GM19328 (cell line): ENCODE data around the gene DUSP28.
"Not testable (repeated sequence)": the region's sequence is repeated elsewhere in the genome, so short reads cannot be mapped to it uniquely, and the experiment has no call there.

ENCODE experiments used
- ATAC-seq: cut with Tn5 transposase; IDR thresholded peaks from one replicate; pipeline ENCODE4 v1.9.1; 2021; ENCODE audit warnings: mild to moderate bottlenecking, moderate library complexity; ENCODE audit not compliant: unreplicated experiment

The DUSP28 gene

DNA sequence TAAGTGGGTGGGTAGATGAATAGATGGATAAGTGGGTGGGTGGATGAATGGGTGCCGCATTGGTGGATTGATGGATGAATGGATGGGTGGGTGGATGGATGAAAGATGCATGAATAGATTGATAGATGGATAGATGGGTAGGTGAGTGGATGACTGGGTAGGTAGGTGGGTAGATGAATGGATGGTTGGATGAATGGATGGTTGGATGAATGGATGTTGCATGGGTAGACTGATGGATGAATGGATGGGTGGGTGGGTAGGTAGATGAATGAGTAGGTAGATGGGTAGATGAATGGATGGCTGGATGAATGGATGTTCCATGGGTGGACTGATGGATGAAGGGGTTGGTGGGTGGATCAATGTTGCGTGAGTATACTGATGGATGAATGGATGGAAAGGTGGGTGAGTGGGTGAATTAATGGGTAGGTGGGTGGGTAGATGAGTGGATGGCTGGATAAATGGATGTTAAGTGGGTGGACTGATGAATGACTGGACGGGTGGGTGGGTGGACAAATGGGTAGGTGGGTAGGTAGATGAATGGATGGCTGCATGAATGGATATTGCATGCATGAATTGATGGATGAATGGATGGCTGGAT lies 32.9 kb upstream of the DUSP28 start:
- ATAC-seq: no peak

DNA sequence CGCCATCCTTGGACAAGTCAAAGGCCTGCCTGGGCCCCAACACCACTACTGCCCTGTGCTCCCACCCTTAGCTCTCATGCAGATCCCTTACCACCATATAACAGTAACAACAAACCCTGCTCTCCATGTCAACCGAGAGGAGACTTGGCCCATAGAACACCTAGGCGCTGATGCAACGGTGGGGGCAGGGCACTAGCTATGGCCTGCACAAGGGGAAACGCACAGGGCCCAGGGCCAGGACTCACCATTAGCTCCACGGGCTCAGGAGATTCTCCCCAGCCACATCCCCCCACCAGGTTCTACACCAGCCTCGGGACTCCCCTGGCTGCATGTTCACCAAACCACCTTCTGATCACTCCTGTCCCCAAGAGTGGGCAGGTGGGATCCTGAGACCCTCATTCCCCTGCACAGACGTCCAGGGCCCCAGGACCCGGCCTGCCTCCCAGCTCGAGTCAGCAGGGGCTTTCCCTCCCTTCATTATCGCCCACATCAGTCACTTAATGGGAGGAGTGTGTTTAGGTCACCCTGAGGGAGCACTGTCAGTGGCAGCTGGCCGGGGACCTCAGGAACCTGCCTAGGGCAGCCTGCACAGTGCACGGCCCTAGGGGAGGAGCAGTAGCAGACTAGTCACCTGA lies 31.6 kb upstream of the DUSP28 start:
- ATAC-seq: no peak

GRCh38 chr2:240529344-240529999 lies 30.7 kb upstream of the DUSP28 start:
- ATAC-seq: no peak

- ATAC-seq: no peak
Observed at GRCh38 chr2:240530181-240530580, 30.0 kb upstream of the DUSP28 start.

GRCh38 chr2:240531038-240531437 lies 29.1 kb upstream of the DUSP28 start:
- no peak for ATAC-seq

- ATAC-seq: no peak
Observed at GRCh38 chr2:240532031-240532775, 28.0 kb upstream of the DUSP28 start.

DNA sequence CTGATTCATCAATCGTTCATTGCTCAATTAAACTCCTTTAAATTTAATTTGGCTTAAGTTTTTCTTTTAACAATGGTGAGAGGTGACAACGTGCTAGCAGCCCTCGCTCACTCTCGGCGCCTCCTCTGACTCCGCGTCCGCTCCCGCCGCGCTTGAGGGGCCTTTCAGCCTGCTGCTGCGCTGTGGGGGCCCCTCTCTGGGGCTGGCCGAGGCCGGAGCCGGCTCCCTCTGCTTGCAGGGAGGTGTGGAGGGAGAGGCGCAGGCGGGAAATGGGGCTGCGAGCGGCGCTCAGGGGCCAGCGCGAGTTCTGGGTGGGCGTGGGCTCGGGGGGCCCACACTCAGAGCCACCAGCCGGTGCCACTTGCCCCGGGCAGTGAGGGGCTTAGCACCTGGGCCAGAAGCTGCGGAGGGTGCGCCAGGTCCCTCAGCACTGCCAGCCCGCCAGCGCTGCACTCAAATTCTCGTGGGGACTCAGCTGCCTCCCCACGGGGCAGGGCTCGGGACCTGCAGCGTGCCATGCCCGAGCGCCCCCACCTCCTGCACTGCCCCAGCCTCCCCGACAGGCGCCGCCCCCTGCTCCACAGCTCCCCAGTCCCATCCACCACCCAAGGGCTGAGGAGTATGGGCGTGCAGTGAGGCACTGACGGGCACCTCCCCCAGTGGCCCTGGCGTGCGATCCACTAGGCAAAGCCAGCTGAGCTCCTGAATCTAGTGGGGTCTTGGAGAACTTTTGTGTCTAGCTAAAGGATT lies 22.0 kb upstream of the DUSP28 start:
- ATAC-seq: no peak

GRCh38 chr2:240539101-240539500 lies 21.1 kb upstream of the DUSP28 start:
- not testable (repeated sequence) for ATAC-seq

DNA sequence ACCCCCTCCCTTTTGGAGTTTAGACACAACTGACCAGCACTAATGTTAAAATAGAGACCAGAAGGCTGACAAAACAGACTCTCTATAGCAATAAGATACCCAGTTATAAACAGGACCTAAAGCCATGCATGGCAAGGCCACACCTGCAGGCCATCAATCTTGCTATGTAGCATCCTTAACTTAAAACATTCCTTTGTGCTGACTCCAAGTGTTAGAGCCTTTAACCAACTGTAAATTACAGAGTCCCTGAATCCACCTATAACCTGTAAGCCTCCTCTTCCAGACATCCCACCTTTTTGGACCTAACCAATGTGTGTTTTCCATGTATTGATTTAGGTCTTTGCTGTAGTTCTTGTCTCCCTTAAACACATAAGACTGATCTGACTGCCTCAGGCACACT lies 20.3 kb upstream of the DUSP28 start:
- ATAC-seq: no peak

DNA sequence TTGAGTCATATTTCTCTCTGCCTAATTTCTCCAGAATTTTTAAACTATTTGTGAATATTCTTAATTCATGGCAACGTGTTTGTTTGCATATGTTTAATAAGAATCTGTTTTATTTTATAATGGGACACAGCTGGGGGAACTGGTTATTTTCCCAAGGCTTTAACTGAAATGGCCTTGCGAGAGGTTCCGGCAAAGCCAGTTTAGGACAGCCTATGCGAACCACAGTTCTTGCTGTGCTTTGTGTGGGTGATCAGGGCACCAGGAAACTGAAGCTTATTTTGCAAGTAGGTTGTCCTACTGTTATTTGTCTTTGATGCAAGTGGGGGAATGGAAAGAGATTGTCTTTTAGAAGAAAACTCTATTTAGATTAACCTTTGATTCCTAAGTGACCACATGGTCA lies 8.9 kb upstream of the DUSP28 start:
- no peak for ATAC-seq

- no peak for ATAC-seq
Observed at GRCh38 chr2:240551811-240552210, 8.3 kb upstream of the DUSP28 start.

- no peak for ATAC-seq
Observed at GRCh38 chr2:240553956-240554480, 6.1 kb upstream of the DUSP28 start.

DNA sequence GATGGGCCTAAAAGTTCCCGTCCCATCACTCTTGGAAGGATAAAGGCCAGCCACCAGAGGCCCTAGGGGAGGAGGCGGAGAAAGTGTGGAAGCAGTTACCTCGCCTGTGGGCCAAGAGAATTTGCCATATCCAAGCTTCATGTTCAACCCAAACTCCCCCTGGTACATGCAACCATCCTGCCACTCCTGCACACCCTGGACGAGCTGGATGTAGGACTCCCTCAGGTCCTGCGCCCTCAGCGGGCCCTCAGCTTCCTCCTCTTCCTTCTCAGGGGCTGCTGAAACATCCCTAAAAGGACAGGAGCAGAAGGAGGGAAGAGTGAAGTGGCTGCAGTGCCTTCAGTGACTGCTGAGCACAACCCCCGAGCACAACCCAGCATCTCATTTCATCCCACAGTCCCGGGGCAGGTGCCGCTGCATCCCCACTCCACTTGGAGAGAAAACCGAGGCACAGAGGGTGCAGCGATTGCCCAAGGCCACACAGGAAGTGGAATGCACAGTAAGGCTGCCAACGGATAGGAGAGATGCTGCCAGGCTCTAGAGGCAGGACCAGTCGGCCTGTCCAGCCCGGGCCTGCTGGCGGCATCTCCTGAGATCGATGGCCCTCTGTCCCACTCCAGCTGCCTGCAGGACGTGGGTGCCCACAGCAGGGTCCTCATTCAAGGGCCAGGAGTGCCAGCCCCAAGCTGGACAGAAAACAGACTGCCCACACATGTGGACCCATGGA lies 5.2 kb upstream of the DUSP28 start:
- ATAC-seq: no peak

DNA sequence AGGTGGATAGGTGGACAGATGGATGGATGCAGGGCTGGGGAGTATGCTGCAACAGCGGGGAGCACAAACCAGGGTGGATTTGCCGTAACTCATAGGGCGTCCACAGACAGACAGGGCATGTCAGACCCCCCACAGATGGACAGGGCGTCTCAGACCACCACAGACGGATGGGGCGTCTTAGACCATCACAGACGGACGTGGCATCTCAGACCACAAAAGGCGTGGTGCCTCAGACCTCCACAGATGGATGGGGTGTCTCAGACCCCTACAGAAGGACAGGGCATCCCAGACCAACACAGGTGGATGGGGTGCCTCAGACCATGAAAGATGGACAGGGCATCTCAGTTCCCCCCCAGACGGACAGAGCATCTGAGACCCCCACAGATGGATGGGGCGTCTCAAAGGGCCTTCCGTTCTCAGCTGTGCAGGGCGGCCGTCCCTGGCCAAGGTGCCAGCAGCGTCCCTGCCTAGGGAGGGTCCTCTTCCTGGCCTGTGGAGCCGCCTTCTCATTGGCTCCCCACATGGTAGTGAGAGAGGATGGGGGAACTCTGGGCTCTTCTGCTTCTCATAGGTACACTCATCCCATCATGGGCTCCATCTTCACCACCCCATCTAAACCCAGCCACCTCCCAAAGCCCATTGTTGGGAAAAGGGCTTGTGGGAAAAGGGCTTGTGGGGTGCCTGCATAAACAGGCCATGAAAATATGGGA lies 4.5 kb upstream of the DUSP28 start:
- ATAC-seq: no peak

DNA sequence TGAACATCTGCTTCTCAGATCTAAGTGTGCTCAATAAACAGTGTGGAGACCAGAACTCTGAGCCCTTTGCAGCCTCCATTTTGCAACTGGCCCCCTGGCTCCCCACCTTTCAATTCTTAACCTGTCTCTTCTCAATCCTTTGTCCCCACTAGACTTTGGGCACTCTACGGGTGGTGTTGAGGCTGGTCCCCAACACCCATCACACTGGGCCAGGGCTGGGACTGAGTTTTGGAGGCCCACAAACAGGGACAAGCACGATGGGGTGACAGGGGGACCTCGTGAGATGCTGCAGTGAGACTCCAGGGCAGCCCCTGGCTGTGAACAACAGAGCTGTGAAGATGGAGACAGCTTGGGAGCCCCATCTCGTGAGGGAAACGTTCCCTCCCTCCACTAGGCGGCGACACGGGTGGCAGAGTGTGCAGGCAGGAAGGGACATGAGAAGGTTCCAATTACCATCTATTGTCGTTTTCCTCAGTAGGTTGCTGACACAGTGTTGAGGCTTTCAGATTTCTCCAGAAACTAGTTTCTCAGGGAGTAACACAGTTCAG lies 3.5 kb upstream of the DUSP28 start:
- no peak for ATAC-seq

DNA sequence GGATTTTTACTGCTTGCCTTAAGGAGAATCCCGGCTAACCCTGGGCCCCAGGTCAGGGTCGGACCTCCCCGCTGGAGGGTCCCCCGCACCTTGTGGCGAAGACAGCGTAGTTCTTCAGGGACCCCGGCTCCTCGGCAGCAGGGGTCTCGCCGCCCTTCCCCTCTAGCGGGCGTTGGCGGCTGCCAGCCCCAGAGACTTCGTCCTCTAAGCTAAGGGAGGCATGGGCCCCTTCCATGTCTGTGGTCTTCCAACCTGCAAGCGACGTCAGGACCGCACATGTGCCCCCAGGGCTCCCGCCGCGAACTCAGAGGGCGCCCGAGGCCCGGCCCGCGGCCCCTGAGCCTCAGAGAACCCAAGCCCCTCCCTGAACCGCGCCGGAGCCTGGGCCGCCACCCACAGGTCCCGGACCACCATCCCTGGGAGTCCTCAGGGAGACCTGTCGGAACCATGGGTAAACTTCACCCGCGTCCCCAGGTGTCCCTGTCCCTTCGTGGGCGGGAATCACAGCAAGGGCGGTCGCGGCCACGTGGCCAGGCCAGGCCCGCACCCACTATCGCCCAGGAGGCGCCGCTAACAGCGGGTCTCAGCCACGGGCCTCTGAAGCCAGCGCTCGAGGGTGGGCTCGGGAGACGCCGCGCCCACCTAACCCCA lies 2.9 kb upstream of the DUSP28 start:
- no peak for ATAC-seq

GRCh38 chr2:240557808-240558207 lies 2.3 kb upstream of the DUSP28 start, which contains the start of gene ANKMY1:
ANKMY1 (minus strand) TSS chr2:240557988; CDS start chr2:240557335, 653 bp downstream.
- no peak for ATAC-seq

DNA sequence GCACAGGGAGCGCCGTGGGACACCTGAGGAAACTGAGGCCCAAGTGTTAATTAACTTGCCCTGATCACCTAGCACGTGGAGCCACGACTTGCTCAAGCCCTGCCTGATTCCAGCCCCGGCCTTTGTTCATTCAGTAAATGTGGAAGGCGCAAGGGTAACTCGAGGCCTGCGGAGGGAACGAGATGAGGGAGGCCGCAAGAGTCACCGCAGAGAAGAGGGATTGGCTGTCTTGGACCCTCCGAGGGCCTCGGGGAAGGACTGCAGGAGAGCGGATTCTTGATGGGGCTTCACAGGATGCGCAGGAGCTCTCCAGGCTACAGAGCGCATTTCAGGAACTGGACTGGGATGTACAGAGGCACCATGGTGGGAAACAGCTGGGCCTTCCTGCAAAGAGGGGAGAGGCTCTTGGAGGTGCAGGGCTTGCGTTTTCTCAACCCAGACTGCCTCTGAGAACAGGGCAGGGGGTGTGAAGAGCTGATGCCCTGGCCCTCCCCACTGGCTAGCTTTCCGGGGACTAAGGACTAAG lies 1.9 kb upstream of the DUSP28 start:
- ATAC-seq: no peak
